ENCODE data around the gene FDCSP. TPM values are rescaled to one million over a fixed set of nuclear protein-coding genes. Genes with fewer than 3 reads are reported as not detected.

FDCSP gene
- total and polyA plus RNA-seq, 4 donors: not detected

- Histone ChIP-seq H3K4me1 (ENCODE audit: control insufficient read depth in 4 of 4, insufficient read depth in 4 of 4, low read length in 3 of 4) (peaks cover 0 to 1% (median 0%) of the 10 kb centered on the region in 4 donors), H3K9me3 (ENCODE audit: control insufficient read depth in 4 of 4, low read length in 3 of 4) (no peaks in the 10 kb centered on the region), H3K27me3 (ENCODE audit: control insufficient read depth in 4 of 4, insufficient read depth in 4 of 4, low read length in 3 of 4) (no peaks in the 10 kb centered on the region), H3K36me3 (ENCODE audit: control insufficient read depth in 4 of 4, insufficient read depth in 3 of 4, low read depth in 1 of 4, low read length in 3 of 4) (no peaks in the 10 kb centered on the region), H3K9ac (ENCODE audit: low read depth in 1 of 2, low read length in 2 of 2) (no peak overlapping the region), H3K4me3 (ENCODE audit: low read depth in 1 of 3, low read length in 3 of 3) (no peak overlapping the region), H3K27ac (ENCODE audit: low read depth in 1 of 2, low read length in 2 of 2) (no peak overlapping the region)
- DNase-seq (ENCODE audit: low spot score): no peak
- TF ChIP-seq HNF4A (conservative IDR thresholded peaks at IDR 0.05) (no peak), EGR1 (IDR thresholded peaks at IDR 0.05; ENCODE audit: low read depth in 2 of 2) (no peak), SP1 (IDR thresholded peaks at IDR 0.05) (no peak), FOXA2 (IDR thresholded peaks at IDR 0.05) (peak; percentile 15), YY1 (IDR thresholded peaks at IDR 0.05) (no peak)
- TF ChIP-seq, protein P1, sequence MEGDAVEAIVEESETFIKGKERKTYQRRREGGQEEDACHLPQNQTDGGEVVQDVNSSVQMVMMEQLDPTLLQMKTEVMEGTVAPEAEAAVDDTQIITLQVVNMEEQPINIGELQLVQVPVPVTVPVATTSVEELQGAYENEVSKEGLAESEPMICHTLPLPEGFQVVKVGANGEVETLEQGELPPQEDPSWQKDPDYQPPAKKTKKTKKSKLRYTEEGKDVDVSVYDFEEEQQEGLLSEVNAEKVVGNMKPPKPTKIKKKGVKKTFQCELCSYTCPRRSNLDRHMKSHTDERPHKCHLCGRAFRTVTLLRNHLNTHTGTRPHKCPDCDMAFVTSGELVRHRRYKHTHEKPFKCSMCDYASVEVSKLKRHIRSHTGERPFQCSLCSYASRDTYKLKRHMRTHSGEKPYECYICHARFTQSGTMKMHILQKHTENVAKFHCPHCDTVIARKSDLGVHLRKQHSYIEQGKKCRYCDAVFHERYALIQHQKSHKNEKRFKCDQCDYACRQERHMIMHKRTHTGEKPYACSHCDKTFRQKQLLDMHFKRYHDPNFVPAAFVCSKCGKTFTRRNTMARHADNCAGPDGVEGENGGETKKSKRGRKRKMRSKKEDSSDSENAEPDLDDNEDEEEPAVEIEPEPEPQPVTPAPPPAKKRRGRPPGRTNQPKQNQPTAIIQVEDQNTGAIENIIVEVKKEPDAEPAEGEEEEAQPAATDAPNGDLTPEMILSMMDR (IDR thresholded peaks at IDR 0.05; ENCODE audit: low read depth, low read length, missing input control): no peak
- TF ChIP-seq, protein P2, sequence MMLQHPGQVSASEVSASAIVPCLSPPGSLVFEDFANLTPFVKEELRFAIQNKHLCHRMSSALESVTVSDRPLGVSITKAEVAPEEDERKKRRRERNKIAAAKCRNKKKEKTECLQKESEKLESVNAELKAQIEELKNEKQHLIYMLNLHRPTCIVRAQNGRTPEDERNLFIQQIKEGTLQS (IDR thresholded peaks at IDR 0.05): no peak
- TF ChIP-seq, protein P3, sequence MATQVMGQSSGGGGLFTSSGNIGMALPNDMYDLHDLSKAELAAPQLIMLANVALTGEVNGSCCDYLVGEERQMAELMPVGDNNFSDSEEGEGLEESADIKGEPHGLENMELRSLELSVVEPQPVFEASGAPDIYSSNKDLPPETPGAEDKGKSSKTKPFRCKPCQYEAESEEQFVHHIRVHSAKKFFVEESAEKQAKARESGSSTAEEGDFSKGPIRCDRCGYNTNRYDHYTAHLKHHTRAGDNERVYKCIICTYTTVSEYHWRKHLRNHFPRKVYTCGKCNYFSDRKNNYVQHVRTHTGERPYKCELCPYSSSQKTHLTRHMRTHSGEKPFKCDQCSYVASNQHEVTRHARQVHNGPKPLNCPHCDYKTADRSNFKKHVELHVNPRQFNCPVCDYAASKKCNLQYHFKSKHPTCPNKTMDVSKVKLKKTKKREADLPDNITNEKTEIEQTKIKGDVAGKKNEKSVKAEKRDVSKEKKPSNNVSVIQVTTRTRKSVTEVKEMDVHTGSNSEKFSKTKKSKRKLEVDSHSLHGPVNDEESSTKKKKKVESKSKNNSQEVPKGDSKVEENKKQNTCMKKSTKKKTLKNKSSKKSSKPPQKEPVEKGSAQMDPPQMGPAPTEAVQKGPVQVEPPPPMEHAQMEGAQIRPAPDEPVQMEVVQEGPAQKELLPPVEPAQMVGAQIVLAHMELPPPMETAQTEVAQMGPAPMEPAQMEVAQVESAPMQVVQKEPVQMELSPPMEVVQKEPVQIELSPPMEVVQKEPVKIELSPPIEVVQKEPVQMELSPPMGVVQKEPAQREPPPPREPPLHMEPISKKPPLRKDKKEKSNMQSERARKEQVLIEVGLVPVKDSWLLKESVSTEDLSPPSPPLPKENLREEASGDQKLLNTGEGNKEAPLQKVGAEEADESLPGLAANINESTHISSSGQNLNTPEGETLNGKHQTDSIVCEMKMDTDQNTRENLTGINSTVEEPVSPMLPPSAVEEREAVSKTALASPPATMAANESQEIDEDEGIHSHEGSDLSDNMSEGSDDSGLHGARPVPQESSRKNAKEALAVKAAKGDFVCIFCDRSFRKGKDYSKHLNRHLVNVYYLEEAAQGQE (IDR thresholded peaks at IDR 0.05): no peak
- WGBS: 91% methylated on average over 2 of the region's 2 CpGs
These were observed 33.0 kb upstream of the FDCSP start for GRCh38 chr4:70192895-70193294.

DNA sequence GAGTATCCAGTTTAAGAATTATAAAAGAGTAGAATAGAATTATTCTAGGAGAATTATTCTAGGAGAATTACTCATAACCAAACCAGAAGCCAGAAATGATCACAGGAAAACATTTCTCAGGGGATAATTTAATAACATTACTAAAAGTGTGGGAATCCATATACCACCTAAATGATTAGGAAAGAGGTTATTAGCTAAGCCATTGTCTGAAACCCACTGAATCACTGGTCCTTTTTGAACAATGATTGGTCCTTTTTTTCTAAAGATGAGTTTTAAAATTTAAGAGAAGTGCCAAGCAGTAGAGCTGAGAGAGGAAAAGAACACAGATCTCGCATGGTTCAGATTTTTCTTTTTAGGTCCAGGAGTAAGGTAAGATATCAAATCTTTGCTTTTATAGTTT is 30.5 kb upstream of the FDCSP start, which contains the start of gene ODAM:
Gene ODAM, plus strand, starts transcription at position 301 of the 400 bp plus-strand sequence. CDS start 819 bp downstream, outside the sequence.
- no peak within 1 kb of the TSS for H3K9ac ChIP-seq (ENCODE audit: low read depth in 1 of 2, low read length in 2 of 2)
- no peak within 1 kb of the TSS for H3K4me3 ChIP-seq (ENCODE audit: low read depth in 1 of 3, low read length in 3 of 3)
- no peaks in the 10 kb centered on the region for H3K9me3 ChIP-seq (ENCODE audit: control insufficient read depth in 4 of 4, low read length in 3 of 4)
- H3K27ac ChIP-seq (ENCODE audit: low read depth in 1 of 2, low read length in 2 of 2): no peak within 1 kb of the TSS
- H3K27me3 ChIP-seq (ENCODE audit: control insufficient read depth in 4 of 4, insufficient read depth in 4 of 4, low read length in 3 of 4): no peaks in the 10 kb centered on the region
- peaks cover 0 to 1% (median 0%) of the 10 kb centered on the region in 4 donors for H3K4me1 ChIP-seq (ENCODE audit: control insufficient read depth in 4 of 4, insufficient read depth in 4 of 4, low read length in 3 of 4)
- no peak for TF ChIP-seq RAD21 (IDR thresholded peaks at IDR 0.05)
- no peak for TF ChIP-seq YY1 (IDR thresholded peaks at IDR 0.05)
- TF ChIP-seq NR2F2 (IDR thresholded peaks at IDR 0.05): no peak
- TF ChIP-seq, protein P4, sequence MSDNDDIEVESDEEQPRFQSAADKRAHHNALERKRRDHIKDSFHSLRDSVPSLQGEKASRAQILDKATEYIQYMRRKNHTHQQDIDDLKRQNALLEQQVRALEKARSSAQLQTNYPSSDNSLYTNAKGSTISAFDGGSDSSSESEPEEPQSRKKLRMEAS (IDR thresholded peaks at IDR 0.05): no peak
- TF ChIP-seq RXRA (IDR thresholded peaks at IDR 0.05): no peak
- TF ChIP-seq, protein P5, sequence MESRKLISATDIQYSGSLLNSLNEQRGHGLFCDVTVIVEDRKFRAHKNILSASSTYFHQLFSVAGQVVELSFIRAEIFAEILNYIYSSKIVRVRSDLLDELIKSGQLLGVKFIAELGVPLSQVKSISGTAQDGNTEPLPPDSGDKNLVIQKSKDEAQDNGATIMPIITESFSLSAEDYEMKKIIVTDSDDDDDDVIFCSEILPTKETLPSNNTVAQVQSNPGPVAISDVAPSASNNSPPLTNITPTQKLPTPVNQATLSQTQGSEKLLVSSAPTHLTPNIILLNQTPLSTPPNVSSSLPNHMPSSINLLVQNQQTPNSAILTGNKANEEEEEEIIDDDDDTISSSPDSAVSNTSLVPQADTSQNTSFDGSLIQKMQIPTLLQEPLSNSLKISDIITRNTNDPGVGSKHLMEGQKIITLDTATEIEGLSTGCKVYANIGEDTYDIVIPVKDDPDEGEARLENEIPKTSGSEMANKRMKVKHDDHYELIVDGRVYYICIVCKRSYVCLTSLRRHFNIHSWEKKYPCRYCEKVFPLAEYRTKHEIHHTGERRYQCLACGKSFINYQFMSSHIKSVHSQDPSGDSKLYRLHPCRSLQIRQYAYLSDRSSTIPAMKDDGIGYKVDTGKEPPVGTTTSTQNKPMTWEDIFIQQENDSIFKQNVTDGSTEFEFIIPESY (IDR thresholded peaks at IDR 0.05): no peak
- no peak for TF ChIP-seq FOXA1 (IDR thresholded peaks at IDR 0.05)
- TF ChIP-seq EGR1 (IDR thresholded peaks at IDR 0.05; ENCODE audit: low read depth in 2 of 2): no peak
- TF ChIP-seq JUND (IDR thresholded peaks at IDR 0.05): no peak
- TF ChIP-seq, protein P2 (IDR thresholded peaks at IDR 0.05): no peak
- DNase-seq (ENCODE audit: low spot score): no peak
- no peaks in the 10 kb centered on the region for H3K36me3 ChIP-seq (ENCODE audit: control insufficient read depth in 4 of 4, insufficient read depth in 3 of 4, low read depth in 1 of 4, low read length in 3 of 4)
- 94% methylated on average over 1 of the region's 1 CpG for WGBS

All from liver (tissue), 9 donors.